GM19025 (cell line): ENCODE results near the gene FLYWCH2.
"Not testable (repeated sequence)": the region's sequence is repeated elsewhere in the genome, so short reads cannot be mapped to it uniquely, and the experiment has no call there.

Experiments used
- ATAC-seq: cut with Tn5 transposase; IDR thresholded peaks from one replicate; pipeline ENCODE4 v1.9.1; 2021; ENCODE audit warnings: mild to moderate bottlenecking, low read depth, moderate library complexity; ENCODE audit not compliant: unreplicated experiment

The FLYWCH2 gene

DNA sequence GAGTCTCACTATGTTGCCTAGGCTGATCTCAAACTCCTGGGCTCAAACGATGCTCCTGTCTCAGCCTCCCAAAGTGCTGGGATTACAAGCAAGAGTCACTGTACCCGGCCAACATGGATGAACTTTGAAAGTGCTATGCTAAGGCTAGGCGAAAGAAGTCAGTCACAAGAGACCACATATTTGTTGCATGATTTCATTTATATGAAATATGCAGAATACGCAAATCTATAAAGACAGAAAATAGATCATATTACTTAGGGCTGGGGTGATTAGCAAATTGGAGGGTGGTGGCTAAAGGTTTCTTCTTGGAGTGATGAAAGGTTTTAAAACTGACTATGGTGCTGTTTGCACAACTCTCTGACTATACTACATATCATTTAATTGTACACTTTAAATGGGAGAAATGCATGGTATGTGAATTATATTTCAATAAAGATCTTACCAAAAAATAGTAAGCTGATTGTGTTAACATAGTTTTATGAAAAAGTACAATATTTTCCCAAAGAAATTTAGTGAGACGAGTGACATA, 27.5 kb downstream of the FLYWCH2 start:
- ATAC-seq = no peak

DNA sequence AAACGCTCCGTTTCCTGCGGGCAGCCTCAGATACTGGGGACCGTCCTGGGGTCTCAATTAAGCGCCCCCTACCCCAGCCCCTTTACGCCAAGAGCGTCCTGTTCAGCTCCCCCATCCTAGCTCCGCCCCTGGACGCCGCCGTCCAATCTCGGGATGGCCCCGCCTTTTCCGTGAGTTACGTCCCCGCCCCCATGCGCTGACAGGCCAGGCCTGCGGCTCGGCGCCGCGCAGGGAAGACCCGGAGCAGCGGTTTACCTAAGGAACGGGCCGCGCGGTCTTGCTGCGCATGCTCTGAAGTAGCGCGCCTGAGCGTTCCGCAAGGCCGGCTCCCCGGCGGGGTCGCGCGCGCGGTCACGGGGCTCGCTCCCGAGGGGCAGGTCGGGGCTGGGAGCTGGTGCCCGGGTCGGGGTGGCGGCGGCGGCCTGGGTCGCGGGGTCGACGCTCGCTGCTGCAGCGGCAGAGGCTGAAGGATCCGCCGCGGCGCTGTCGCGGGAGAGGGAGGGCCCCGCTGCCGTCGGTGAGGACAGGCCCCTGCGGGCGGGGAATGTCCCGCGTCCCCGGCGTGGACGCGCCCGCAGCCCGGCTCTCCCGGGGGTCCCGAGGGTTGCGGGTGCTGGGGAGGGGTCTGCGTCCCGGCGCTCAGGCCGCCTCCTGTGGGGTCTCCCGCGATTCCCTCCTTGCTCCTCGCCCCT, 28.8 kb downstream of the FLYWCH2 start, which contains the start of gene FLYWCH1:
Gene FLYWCH1 (plus strand): TSS at position 294 of the 692 bp plus-strand sequence. CDS start 17,755 bp downstream, outside the sequence.
- ATAC-seq = peak; percentile 95

DNA sequence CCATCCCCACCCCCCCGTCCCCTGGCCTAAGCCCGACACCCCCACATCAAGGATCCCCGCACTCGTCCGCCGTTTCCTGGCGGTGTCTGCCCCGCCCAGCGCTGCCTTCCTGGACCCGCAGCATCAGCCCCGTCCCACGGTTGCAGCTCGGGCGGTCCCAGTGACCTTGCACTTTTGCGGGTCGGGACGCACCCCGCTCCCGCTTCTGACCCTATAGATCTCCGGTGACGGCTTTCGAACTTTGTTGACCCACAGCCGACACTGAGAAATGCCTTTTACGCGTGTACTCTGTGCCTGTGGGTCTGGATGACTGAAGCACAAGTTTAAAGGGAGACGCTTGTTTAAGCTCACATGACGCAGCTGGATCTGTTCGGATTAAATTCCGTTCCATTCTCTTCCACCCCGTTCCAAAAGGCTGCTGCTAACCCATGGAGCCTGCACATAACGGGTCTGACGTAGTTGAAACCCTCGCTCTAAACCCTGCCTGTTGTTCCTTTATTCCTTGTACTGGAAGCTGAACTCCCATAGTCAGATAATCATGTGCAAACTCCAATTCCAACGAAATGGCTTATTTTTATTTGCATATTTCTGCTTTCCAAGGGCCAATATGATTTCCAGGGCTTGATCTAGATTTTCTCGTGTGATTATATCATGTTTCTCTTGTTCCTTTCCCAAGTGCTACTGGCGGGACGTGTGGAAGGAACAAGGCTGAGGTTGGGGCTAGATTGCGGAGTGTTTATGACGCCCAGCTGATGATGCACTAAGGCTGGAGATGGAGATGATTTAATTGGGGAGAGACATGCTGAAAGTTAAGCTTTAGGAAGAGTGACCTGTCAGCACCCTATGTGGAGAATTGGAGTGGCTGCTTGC, 29.6 kb downstream of the FLYWCH2 start:
- ATAC-seq = no peak

- no peak for ATAC-seq
Measured at GRCh38 chr16:2913603-2914002, 30.6 kb downstream of the FLYWCH2 start.

- no peak for ATAC-seq
Measured at GRCh38 chr16:2914233-2914632, 31.2 kb downstream of the FLYWCH2 start.

- ATAC-seq = no peak
Measured at GRCh38 chr16:2915196-2915929, 32.3 kb downstream of the FLYWCH2 start.

DNA sequence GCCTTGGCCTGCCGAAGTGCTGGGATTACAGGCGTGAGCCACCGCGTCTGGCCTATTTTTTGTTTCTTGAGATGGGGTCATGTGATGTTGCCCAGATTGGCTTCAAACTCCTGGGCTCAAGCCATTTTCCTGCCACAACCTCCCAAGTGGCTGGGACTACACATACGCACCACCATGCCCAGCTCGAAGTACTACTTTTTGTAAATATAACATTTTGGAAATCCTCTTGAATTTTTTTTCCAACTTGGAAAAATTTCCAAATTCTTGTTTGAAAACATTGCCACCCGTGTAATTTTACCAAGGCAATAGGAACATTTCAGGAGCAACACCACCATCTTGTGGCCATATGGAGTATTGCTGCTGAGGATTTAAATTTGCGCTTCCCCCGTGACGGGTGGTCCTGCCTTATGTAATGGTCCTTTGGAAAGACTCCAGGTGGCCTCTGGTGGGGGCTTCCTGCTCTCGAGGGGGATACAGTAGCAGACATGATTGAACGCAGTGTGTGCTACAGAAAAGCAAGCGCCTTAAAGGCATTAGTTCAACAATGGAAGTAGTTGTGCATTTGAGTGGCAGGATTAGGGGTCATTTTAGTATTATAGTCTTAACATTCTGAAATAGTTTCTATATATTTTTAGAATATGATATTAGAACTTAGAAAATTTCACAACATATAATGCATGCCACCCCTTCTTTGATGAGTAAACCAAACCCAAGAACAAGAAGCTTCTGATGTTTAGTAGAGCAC, 36.7 kb downstream of the FLYWCH2 start:
- no peak for ATAC-seq

GRCh38 chr16:2923481-2923880, 40.5 kb downstream of the FLYWCH2 start:
- ATAC-seq = no peak

DNA sequence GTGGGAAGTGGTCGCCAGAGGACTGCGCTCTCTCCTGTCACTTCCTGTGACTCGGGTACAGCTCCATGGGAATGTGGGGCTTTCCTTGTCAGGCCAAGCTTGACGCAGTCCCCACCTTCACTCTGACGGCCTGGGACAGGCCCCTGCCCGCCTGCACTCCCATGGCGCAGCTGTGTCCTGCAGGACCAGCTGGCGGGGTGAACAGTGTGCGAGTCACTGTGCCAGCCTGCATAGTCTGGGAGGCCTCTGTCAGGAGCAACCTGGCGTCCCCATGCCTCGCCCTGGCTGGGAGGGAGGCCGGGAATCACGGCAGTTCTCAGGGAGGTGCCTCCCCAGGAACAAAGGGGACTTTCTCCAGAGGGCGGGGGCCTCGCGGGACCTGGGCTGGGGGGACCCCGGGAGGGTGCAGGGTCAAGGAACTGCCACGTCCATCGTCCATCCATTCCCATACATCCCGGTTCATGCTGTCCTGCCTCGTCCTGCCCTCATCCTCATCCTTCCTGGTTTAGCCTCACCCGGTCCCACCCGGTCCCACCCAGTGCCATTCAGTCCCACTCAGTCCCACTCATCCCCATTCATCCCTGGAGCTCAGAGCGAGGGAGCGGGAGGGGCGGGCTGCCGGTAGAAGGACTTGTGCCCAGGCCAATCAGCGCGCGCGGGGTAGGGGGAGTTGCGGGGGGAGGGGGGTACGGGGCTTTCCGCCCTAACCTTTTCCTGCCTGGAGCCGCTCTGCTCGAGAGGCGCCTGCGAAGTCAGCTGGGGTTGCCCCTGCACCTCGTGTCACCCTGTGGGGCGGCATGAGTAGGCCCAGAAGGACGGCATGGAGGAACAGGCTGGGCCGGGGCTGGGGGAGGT, 42.1 kb downstream of the FLYWCH2 start:
- ATAC-seq = no peak

GRCh38 chr16:2925951-2926649, 43.1 kb downstream of the FLYWCH2 start:
- no peak for ATAC-seq

GRCh38 chr16:2926650-2926999, 43.6 kb downstream of the FLYWCH2 start:
- no peak for ATAC-seq

GRCh38 chr16:2927010-2927646, 44.1 kb downstream of the FLYWCH2 start:
- ATAC-seq = no peak

GRCh38 chr16:2928151-2928550, 45.1 kb downstream of the FLYWCH2 start:
- not testable (repeated sequence) for ATAC-seq

GRCh38 chr16:2928796-2929195, 45.8 kb downstream of the FLYWCH2 start:
- ATAC-seq = no peak

DNA sequence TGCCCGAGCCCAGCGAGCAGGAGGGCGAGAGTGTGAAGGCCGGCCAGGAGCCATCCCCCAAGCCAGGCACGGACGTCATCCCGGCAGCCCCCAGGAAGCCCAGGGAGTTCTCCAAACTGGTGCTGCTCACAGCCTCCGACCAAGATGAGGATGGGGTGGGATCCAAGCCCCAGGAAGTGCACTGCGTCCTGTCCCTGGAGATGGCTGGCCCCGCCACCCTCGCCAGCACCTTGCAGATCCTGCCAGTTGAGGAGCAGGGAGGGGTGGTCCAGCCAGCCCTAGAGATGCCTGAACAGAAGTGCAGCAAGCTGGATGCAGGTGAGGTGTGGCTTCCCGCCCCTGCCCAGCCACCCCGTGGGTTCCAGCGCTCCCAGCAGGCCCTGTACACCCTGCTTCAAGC, 46.7 kb downstream of the FLYWCH2 start:
- no peak for ATAC-seq

DNA sequence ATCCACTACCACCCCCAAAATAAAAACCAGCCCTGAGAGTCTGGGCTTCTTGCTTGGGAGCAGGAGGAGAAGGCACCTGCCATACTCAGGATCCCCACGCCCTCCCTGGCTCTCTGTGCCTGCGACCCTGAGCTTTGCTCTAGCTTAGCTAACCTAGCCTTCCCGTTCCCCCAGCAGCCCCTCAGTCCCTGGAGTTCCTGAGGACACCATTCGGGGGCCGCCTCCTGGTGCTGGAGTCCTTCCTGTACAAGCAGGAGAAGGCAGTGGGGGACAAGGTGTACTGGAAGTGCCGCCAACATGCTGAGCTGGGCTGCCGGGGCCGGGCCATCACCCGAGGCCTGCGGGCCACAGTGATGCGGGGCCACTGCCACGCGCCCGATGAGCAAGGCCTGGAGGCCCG, 47.2 kb downstream of the FLYWCH2 start:
- no peak for ATAC-seq

- not testable (repeated sequence) for ATAC-seq
Measured at GRCh38 chr16:2931231-2931914, 48.4 kb downstream of the FLYWCH2 start.

DNA sequence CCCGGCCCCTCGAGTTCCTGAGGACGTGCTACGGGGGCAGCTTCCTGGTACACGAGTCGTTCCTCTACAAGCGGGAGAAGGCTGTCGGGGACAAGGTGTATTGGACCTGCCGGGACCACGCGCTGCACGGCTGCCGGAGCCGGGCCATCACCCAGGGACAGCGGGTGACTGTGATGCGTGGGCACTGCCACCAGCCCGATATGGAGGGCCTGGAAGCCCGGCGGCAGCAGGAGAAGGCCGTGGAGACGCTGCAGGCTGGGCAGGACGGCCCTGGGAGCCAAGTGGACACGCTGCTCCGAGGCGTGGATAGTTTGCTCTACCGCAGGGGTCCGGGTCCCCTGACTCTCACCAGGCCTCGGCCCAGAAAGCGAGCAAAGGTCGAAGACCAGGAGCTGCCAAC, 50.1 kb downstream of the FLYWCH2 start:
- ATAC-seq = no peak
